ENCODE measurements around the gene ZMYND19.
"Not testable (repeated sequence)": the region's sequence is repeated elsewhere in the genome, so short reads cannot be mapped to it uniquely, and the experiment has no call there.

The ZMYND19 gene

DNA sequence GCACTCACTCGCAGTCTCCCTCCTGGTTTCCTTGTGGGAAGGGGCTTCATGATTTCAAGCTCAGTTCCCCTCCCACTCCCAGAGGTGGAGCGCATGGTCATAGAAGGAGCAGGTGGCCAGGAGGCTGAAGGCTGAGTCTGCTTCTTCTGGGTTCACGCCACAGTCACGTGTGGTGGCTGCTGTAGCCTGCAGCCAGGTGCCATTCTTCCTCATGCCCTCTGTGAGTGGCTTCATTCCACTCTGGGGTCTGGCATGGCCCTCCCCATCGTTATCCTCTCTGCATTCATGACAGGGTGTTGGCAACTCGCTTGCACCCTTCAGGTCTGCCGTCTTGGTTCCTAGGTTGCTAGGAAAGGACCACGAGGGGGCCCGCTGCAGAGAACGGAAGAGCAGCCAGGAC is 35.1 kb downstream of the ZMYND19 start:
- no peak for DNase-seq (ENCODE audit: low read depth)

DNA sequence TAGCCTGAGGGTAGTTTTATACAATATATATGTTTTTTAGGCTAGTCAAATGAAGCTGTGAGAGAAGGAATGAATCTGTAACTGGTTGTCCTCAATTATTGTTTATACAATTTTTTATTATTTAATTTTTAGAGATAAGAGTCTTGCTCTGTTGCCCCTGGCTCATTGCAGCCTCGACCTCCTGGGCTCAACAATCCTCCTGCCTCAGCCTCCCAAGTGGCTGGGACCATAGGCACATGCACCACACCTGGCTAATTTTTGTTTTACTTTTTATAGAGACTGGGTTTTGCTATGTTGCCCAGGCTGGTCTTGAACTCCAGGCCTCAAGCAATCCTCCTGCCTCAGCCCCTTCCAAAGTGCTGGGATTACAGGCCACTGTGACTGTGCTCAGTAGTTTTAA is 36.0 kb downstream of the ZMYND19 start:
- no peak for DNase-seq (ENCODE audit: low read depth)

DNA sequence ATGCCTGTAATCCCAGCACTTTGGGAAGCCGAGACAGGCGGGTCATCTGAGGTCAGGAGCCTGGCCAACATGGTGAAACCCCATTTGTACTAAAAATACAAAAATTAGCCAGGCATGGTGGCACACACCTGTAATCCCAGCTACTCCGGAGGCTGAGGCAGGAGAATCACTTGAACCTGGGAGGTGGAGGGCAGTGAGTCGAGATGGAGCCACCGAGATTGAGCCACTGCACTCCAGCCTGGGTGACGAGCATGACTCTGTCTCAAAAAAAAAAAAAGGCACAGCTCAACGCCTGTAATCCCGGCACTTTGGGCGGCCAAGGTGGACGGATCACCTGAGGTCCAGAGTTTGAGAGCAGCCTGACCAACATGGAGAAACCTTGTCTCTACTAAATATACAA is 36.7 kb downstream of the ZMYND19 start:
- DNase-seq (ENCODE audit: low read depth) = not testable (repeated sequence)

DNA sequence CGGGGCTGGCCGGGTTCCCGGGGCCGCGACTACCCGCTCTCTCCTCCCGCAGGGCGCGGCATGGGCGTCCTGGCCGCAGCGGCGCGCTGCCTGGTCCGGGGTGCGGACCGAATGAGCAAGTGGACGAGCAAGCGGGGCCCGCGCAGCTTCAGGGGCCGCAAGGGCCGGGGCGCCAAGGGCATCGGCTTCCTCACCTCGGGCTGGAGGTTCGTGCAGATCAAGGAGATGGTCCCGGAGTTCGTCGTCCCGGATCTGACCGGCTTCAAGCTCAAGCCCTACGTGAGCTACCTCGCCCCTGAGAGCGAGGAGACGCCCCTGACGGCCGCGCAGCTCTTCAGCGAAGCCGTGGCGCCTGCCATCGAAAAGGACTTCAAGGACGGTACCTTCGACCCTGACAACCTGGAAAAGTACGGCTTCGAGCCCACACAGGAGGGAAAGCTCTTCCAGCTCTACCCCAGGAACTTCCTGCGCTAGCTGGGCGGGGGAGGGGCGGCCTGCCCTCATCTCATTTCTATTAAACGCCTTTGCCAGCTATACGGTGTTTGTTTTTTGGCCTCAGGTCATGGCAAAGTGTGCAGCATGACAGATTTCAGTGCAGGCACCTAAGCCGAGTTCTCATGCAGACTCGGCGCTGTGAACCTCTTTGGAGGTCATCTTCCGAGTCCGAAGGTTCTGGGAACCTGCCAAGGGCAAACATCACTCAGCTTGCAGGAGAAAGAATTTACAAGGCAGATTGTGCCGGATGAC is 38.1 kb downstream of the ZMYND19 start:
- DNase-seq (ENCODE audit: low read depth) = peak; percentile 9

DNA sequence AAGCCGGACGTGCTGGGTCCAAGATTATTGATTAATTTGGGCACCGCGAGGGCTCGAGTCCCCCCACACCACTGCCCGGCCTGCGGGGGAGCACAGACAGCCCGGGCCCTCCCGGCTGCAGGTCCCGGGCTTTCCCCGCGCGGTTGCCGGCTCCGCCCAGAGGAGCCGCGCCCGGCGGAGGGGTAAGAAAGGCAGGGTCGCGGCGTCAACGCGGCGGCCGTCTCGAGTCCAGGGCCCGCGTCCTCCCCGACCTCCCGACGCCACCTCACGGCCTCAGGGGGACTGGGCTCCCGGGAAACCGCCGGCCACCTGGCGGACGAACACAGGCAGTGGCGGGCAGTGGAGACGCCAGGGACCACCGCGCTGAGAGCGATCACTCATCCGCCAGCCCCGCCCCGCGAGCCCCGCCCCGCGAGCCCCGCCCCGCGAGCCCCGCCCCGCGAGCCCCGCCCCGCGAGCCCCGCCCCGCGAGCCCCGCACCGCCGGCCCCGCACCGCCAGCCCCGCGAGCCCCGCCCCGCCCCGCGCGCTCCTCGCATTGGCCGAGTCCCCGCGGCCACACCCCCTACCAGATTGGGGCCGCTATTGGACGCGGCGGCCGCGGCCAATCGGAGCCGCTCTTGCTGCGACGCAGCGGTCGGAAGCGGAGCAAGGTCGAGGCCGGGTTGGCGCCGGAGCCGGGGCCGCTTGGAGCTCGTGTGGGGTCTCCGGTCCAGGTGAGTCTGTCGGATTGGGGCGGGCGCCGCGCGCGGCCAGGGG is 38.9 kb downstream of the ZMYND19 start, which contains the start of gene MRPL41:
Gene MRPL41 (plus strand): TSS at position 616 of the 758 bp plus-strand sequence. CDS start 203 bp downstream, outside the sequence.
- DNase-seq (ENCODE audit: low read depth) = peak; percentile 81

DNA sequence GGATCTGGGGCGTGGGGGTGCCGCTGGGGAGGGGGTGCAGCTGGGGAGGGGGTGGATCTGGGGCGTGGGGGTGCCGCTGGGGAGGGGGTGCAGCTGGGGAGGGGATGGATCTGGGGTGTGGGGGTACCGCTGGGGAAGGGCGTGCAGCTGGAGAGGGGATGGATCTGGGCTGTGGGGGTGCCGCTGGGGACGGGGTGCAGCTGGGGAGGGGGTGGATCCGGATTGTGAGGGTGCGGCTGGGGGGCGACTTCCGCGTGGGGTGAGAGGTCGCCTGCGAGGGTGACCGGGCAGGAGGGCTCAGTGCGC is 39.4 kb downstream of the ZMYND19 start:
- not testable (repeated sequence) for DNase-seq (ENCODE audit: low read depth)

DNA sequence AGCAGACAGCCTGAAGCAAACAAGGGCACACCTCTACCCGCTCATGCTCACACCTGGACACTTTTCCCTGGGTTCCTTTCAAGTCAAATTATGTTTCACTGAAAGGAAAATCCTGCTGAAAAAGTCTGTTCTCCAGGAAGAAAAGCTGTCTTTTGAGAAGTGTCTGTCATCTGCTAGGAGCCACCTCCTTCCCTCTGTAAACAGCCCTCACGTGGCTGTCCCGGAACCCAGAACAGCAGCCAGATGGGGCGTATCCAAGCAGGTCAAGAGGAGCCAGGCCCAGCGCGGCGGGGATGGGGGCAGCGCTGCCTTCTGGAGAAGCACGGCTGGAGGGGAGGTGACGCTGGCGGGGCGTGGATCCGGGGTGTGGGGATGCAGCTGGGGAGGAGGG is 40.1 kb downstream of the ZMYND19 start, which contains the start of gene PNPLA7:
Gene PNPLA7 (minus strand): TSS at position 172 of the 391 bp plus-strand sequence. CDS start 205 bp downstream, outside the sequence.
- peak; percentile 24 for DNase-seq (ENCODE audit: low read depth)

DNA sequence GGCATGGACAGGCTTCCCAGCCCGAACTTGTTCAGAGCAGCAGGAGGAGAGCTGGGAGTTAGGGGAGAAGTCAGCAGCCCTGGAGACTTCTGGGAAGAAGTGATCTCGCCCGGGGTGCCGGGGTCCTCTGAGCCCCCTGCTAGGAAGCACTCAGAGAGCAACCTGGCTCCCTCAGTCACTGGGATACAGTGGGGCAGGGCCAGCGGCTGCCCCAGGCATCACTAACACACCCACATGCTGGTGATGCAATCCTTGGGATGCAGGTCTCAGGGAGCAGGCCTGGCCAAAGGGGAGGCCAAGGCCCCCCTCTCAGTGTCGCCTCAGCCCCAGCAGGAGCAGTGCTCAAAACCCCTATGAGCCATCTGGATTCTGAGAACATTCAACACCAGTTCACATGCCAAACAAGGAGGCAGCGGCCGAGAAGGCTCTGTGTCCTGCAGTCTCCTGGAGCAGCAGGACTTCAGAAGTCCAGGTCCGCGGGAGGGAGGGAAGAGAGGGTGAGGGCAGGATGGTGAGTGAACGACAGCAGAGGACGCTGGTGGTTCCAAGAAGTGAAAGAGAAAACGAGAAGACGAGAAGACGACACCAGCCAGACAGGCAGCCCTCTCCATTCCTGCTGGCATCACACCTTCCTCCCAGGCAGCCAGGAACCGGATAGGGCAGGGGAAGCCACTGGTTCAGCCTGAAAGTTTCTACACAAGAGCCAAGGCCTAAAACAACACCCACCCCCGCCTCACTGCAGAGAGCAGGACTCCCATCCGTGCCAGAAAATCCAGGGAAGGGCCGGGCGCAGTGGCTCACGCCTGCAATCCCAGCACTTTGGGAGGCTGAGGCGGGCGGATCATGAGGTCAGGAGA is 42.4 kb downstream of the ZMYND19 start:
- DNase-seq (ENCODE audit: low read depth) = no peak

DNA sequence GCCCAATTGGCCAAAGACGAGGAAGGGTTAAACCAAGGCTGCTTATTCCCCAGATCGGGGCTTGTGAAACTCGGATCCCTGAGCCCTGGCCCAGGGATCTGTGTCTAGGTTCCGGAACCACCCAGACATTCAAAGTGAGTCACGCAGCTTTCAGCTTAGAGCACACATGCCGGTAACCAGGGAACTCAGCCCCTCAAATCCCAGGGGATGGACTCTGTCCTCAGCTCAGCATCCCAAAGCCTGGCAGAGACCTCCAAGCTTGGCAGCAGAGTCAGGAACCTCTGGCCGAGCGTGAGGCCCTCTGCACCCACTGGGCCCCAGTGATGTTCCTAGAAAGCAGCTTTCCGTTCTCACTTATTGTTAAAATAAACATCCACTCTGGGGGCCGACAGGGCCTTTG is 45.2 kb downstream of the ZMYND19 start:
- no peak for DNase-seq (ENCODE audit: low read depth)

DNA sequence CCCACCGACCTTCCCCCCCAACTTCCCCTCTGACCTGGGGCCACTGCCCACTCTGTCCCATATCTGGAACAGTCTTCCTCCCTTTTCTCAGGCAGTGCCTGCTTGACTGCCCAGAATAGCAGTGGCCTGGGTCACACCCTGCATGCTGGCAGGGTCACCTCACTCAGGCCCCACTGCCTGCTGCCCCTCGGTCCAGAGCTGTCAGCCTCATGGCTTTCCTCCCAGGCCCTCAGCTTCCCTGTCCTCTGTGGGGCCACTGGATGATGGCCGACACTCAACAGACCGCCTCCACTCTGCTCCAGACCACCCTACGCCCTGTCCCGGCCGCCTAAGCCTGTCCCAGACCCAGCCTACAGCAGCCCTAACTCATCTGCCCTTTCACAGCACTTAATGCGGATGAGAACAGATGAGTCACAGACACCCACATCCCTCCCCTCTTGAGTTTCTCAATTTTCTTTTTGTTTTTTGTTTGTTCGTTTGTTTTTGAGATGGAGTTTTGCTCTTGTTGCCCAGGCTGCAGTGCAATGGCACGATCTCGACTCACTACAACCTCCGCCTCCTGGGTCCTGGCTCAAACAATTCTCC is 46.0 kb downstream of the ZMYND19 start:
- no peak for DNase-seq (ENCODE audit: low read depth)

DNA sequence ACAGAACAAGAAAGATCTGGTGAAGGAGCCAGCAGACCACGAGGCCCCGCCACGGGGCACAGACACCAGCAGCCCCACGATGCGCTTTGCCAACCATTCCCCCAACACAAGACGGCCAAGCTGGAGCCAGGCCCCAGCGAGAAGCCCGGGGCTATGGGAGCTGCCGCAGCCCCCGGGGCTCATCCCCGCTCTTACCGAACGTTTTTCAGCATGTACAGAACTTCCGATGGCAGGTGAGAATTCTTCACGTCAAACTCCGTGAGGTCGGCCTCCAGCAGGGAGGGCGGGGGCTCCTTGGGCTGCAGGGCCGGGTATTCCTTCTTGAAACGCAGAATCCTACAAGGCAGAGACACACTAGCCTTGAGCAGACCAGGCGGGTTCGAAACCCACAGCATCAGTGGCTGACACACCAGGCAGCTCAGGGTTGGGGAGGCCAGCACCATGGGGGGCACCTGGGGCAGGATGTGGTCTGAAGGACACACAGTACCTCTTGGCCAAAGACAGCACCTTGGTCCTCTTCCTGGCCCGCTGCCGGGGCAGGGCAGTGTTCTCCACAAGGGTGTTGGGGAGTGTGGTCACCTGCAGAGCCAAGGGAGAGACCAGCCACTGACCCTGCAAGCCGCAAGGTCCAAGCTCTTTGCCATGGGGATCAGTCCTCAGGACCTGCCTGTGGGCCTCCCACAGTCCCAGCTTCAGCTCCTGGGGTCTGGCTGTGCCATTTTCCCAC is 46.9 kb downstream of the ZMYND19 start:
- DNase-seq (ENCODE audit: low read depth) = no peak

DNA sequence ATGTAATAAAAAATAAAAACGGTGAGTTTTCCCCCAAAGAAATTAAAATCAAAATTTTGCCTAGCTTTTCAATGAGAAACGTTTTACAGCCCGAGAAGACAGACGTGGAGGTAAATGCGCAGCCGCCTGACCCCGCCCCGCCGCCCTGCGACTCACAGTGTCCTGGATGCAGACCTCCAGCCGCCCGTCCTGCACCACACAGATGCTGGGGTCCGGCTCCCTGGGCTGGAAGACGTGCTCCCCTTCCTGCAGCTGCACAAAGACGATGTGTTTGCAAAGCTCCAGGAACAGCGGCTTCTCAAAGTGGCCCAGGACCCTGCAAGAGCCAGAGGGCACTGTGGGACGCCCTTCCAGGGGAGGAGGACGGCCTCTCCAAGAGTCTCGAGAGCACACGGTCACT is 47.8 kb downstream of the ZMYND19 start:
- DNase-seq (ENCODE audit: low read depth) = no peak

DNA sequence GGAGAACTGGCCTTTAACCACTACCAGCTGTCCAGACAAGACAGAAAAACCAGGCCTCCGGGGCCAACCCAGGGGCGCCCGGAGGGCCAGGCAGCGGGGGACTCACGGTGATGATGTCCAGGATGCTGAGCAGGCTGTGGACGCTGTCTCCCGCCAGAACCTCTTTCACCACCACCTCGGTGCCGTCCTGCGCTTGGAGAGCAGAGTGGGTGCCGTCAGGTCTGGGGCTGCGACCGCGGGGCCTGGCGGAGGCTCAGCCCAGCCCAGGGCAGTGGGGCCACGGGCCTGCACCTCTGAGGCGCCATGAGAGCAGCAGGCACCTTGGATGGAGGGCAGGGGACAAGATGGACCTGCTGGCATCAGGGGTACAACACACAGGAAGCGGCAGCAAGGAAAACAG is 49.8 kb downstream of the ZMYND19 start:
- no peak for DNase-seq (ENCODE audit: low read depth)

DNA sequence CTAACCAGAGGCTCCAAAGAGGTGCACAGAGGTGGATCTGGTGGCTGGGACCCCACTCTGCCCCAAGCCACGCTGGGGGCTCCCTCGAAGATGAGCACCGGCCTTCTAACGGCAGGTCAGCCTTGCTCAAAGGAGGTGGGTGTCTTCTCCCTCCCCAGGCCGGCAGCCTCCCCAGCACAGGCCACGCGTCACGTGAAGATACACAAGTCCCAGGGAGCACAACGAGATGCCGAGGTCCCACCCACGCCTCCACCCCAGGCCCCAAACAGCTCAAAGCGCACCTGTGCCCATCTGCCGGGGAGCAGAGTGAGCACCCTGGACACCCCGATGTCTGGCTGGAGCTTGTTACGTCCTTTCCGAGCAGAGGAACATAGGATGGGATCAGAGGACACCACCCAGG is 52.3 kb downstream of the ZMYND19 start:
- DNase-seq (ENCODE audit: low read depth) = no peak

DNA sequence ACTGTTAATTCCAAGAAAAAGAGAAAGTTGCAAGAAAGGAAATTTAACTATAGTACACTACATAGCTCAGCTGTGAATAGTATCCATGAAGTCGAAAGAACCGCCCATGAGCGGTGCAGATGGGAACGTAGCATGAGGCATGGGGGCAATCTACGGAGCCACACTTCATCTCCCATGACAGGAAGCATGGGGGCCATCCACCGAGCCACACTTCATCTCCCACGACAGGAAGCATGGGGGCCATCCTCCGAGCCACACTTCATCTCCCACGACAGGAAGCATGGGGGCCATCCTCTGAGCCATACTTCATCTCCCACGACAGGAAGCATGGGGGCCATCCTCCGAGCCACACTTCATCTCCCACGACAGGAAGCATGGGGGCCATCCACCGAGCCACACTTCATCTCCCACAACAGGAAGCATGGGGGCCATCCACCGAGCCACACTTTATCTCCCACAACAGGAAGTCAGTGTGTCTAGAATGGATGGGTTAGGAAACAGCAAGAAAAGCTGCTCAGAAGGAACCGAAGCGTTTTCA is 53.6 kb downstream of the ZMYND19 start:
- DNase-seq (ENCODE audit: low read depth) = not testable (repeated sequence)

DNA sequence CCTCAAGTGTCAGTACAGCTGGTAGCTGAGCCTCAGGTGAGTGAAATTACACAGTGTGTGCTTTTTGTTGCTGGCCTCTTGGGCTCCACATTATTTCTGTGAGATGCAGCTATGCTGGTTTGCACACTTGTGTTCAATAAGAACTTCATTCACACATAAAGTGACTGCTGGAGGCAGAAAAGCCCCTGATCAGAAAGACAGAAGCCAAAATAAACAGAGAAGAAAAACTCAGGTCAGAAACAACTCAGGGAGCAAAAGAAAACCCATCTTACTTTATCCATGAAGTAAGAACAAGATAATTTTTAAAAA is 55.2 kb downstream of the ZMYND19 start:
- DNase-seq (ENCODE audit: low read depth) = no peak

DNA sequence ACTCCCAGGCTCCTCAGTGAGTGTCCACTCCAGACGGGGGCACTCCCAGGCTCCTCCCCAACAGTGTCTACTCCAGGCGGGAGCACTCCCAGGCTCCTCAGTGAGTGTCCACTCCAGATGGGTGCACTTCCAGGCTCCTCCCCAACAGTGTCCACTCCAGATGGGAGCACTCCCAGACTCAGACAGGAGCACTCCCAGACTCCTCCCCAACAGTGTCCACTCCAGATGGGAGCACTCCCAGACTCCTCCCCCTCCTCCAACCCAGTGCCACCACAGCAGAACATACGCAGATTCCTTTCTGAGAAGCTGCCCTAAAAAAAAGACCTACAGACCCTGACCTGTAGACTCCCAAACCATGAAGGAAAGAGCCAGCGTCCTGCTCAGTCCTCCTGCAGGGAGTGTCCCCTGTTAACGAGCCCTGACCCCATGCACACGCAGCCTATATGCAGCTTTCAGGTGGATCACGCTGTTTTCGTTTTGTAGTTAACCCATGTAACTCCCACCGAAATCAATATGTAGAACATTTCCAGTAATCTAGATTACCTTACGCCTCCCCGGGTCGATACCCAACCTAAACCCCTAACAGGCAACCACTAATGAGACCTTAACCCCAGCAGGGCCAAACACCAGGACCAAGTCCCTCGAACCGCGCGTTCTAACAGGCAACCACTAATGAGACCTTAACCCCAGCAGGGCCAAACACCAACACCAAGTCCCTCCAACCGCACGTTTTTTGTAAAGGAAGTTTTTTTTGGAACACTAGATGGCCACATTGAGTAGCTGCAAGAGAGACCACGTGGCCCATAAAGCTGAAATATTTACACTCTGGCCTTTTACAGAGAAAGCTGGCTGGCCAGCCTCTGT is 55.8 kb downstream of the ZMYND19 start:
- DNase-seq (ENCODE audit: low read depth) = no peak

DNA sequence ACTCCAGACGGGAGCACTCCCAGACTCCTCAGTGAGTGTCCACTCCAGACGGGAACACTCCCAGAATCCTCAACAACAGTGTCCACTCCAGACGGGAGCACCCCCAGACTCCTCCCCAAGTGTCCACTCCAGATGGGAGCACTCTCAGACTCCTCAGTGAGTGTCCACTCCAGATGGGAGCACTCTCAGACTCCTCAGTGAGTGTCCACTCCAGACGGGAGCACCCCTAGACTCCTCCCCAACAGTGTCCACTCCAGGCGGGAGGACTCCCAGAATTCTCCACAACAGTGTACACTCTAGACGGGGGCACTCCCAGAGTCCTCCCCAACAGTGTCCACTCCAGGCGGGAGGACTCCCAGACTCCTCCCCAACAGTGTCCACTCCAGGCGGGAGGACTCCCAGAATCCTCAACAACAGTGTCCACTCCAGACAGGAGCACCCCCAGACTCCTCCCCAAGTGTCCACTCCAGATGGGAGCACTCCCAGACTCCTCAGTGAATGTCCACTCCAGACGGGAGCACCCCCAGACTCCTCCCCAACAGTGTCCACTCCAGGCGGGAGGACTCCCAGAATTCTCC is 57.3 kb downstream of the ZMYND19 start:
- DNase-seq (ENCODE audit: low read depth) = not testable (repeated sequence)

Data from activated T-helper 1 cell treated with Interleukin-2 at 50 U/mL for 16 hours (primary cell).